GM12872 (cell line): Measurements from ENCODE around the gene LOXHD1.

Experiments used
- TF ChIP-seq, protein P1 (sequence below): IDR thresholded peaks from 3 replicates; pipeline ENCODE4 v1.5.1; 2011; ENCODE audit warnings: low read depth, mild to moderate bottlenecking, low read length, moderate library complexity; ENCODE audit not compliant: insufficient read depth

Gene LOXHD1

DNA sequence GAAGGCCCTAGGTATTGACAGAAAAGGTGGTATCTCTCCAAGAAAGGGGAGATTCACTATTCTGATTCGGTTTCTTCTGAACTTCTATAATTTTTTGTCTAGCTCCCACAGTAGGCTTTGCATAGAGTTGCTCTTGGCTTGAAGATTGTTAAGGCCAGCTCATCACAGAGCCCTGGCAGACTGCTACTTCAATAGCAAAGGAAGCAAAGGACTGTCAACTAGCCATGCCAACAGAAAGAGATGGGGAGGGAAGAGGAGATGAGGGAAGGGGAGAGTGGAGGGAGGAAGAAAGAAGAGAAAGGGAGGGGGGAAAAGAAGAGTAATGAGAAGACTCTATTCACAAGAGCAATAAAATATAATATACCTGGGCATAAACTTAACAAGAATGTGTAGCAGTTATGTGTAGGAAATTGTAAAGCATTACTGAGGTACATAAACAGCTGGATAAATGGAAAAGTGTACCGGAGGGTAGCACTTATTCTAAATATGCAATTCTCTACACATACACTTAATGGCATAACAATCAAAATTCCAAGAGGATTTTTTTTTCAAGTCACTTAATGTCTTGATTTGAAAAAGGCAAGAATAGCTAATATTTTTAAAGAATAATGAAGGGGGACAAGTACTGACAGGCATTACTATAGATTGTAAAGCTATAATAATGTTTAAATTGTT is 102.5 kb downstream of the LOXHD1 start:
- TF ChIP-seq, protein P1, sequence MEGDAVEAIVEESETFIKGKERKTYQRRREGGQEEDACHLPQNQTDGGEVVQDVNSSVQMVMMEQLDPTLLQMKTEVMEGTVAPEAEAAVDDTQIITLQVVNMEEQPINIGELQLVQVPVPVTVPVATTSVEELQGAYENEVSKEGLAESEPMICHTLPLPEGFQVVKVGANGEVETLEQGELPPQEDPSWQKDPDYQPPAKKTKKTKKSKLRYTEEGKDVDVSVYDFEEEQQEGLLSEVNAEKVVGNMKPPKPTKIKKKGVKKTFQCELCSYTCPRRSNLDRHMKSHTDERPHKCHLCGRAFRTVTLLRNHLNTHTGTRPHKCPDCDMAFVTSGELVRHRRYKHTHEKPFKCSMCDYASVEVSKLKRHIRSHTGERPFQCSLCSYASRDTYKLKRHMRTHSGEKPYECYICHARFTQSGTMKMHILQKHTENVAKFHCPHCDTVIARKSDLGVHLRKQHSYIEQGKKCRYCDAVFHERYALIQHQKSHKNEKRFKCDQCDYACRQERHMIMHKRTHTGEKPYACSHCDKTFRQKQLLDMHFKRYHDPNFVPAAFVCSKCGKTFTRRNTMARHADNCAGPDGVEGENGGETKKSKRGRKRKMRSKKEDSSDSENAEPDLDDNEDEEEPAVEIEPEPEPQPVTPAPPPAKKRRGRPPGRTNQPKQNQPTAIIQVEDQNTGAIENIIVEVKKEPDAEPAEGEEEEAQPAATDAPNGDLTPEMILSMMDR, result no peak

DNA sequence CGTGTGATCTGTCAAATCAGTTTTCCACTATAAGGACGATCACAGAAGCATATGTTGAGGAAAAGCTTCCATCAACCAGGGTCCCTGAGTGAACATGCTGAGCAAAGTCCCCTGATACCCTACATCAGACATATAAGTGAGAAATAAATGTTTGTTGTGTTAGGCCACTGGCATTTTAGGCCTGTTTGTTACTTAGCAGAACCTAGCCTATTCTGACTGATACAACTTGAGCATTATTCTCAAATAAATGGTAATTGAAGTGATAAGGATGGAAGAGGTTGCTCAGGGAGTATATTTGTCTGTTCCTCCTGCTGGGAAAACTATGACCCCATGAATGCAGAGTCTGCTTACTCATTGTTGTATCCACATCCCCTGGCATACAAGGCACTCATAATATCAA is 106.4 kb downstream of the LOXHD1 start:
- TF ChIP-seq, protein P1, result no peak

DNA sequence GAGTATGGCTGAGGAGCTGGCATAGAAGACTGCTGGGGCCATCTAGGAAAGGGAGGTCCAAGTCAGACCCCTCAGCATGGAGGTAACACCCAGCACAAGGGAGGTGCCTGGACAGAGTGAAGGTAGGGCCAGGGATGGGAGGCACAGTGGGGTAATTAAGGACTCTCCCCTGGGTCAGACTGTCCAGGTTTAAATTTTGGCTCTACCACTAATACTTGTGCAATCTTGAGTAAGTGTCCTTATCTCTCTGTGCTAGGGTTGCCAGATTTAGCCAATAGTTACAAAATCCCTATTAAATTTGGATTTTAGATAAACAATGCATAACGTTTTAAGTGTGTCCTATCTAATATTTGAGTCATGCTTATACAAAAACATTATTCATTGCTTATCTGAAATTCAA is 109.5 kb downstream of the LOXHD1 start:
- TF ChIP-seq, protein P1, result no peak

DNA sequence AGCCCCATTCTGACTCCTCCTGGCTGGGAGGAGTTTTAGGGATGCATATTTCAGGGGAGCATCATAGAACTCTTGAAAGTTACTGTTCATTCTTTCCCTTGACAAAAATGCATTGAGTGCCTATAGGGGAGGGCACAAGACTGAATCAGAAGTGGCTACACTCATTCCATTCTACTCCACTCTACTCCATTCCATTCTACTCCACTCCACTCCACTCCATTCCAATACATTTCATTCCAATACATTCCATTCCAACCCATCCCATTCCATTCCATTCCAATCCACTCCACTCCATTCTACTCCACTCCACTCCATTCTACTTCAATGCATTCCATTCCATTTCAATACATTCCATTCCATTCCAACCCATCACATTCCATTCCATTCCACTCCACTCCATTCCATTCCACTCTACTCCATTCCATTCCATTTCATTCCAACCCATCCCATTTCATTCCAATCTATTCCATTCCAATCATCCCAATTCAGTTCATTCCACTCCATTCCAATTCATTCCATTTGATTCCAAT is 110.8 kb downstream of the LOXHD1 start:
- TF ChIP-seq, protein P1, result no peak

DNA sequence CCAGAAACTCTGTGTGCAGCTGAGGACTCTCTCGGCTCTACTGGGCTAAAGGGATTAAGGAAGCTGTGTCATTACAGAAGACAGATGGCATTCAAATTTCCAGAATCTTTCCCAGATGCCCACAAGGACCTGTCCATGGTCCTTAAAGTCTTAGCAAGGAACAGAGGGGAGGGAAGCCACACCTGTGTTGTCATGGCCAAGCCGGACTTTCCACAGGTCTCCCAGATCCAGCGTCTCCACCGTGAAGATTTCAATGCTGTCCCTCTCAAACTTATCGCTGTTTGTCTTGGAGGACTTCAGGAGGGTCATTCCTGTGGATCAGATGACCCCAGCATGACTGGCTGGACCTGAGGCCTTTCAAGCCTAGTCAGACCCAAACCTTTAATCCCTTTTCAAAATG is 114.5 kb downstream of the LOXHD1 start:
- TF ChIP-seq, protein P1, result no peak

DNA sequence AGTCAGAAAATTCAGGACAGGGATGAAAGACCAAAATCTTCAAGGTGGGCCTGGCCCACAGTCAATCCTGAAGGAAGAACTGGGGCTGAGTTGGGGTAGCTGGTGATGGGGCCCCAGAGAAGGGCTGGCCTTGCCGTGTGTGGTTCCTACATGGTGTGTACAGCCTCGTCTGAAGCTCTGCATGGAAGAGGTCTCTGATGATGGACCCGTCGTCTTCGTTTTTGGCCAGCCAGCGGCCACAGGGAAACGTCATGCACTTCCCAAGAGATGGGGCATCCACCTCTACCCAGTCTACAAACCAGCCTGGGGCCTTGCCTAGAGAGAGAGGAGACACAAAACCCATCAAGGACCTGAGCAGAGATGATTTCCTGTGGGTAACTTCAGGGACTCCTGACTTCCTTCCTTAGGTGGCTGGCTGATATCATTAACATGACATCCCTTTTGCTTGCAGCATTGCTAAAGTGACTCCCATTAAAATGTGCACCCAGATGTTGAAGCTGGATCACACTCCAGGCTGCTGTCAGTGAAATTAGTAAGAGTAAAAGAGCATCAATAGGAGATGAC is 115.3 kb downstream of the LOXHD1 start:
- TF ChIP-seq, protein P1, result no peak

DNA sequence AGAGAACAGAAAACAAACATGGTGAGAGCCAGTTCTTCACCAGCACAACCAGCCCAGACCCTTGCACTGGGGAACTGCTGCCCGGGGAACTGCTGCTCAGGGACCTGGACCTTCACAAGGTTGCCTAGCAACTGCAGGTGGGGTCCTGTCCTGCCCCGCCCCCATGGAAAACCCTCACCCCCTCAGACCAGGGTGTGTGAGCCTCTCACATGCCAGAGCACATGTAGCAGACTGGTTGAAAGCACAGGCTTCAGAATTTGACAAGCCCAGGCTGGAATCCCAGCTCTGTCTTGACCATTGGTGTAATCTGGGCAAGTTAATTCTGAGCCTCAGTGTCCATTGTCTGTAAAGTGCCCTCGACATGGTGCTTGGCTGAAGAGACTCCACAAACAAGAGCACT is 118.6 kb downstream of the LOXHD1 start:
- TF ChIP-seq, protein P1, result no peak
